Subcutaneous adipose tissue (tissue), 4 donors: ENCODE data around the gene JKAMP. TPM values are rescaled to one million over a fixed set of nuclear protein-coding genes. Genes with fewer than 3 reads are reported as not detected.

Source experiments
- CTCF ChIP-seq: fragments of 450-650 bp; IDR thresholded peaks from one replicate; pipeline ENCODE4 v1.5.1; 2016; ENCODE audit warnings: low read depth, mild to moderate bottlenecking, control low read depth, antibody characterized with exemption, moderate library complexity
- total RNA-seq, 4 donors: library from RNA; depleted of rRNA; stranded (reverse); fragments of >200 nt; gene quantifications; one replicate each; pipeline ENCODE4 v1.1.0, GENCODE V29; 2016

The JKAMP gene
- total RNA-seq, 4 donors from 2014 or later: 30.1 to 90.6 (median 66.8) TPM

- TF ChIP-seq CTCF: no peak
These were observed 1.6 kb upstream of the JKAMP start for GRCh38 chr14:59482541-59483331.

- no peak for TF ChIP-seq CTCF
These were observed 954 bp upstream of the JKAMP start for GRCh38 chr14:59483363-59483762.

- TF ChIP-seq CTCF: no peak
These were observed 390 bp downstream of the JKAMP start for GRCh38 chr14:59484639-59485175.

- TF ChIP-seq CTCF: no peak
These were observed 6.4 kb downstream of the JKAMP start for GRCh38 chr14:59490756-59491155.

GRCh38 chr14:59492384-59492783, 8.1 kb downstream of the JKAMP start:
- TF ChIP-seq CTCF: no peak

GRCh38 chr14:59500732-59501131, 16.4 kb downstream of the JKAMP start:
- TF ChIP-seq CTCF: no peak

- no peak for TF ChIP-seq CTCF
These were observed 18.9 kb downstream of the JKAMP start for GRCh38 chr14:59503256-59503655.
